ENCODE data around the gene FNDC11. TPM values are rescaled to one million over a fixed set of nuclear protein-coding genes. Genes with fewer than 3 reads are reported as not detected.

The FNDC11 gene
- total and polyA plus RNA-seq, 4 donors = under 0.01 to 0.01 TPM; not detected in 2

DNA sequence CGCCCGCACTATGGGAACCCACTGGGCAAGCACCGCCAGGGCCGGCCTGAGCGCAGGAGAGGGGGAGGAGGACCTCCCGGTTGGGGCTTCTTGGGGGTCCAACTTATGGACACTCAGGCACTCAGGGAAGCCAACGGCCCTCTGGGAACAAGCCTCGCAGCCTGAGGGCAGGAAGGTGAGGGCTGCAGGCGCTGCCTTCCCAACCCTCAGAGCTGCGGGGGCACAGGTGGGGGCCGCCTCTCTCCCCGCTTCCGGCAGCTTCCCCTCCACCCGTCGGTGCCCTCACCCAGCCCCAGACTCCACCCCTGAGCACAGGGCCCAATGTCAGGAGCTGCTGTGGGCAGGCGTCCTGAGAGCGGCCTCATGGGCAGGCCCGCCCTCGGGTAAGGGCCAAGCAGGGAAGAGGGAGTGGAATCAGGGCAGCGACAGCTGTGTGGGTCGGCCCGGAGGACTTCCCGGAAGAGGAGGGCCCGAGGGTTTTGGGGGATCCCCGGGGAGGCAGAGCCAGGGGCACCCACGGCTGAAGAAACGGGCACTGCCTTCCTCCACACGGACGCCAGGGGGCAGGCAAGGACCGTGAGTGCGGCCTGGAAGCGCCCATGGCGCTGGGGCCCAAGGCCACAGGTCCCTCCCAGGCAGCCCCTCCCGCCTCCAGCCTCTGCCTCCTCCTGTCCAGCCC, 16.3 kb upstream of the FNDC11 start:
- TF ChIP-seq, protein P1, sequence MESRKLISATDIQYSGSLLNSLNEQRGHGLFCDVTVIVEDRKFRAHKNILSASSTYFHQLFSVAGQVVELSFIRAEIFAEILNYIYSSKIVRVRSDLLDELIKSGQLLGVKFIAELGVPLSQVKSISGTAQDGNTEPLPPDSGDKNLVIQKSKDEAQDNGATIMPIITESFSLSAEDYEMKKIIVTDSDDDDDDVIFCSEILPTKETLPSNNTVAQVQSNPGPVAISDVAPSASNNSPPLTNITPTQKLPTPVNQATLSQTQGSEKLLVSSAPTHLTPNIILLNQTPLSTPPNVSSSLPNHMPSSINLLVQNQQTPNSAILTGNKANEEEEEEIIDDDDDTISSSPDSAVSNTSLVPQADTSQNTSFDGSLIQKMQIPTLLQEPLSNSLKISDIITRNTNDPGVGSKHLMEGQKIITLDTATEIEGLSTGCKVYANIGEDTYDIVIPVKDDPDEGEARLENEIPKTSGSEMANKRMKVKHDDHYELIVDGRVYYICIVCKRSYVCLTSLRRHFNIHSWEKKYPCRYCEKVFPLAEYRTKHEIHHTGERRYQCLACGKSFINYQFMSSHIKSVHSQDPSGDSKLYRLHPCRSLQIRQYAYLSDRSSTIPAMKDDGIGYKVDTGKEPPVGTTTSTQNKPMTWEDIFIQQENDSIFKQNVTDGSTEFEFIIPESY (IDR thresholded peaks at IDR 0.05) = no peak
- peak; percentile 74 to 81 for TF ChIP-seq RXRA (IDR thresholded peaks at IDR 0.05)
- TF ChIP-seq HNF4A (conservative IDR thresholded peaks at IDR 0.05) = peak; percentile 62 to 70
- no peak for TF ChIP-seq FOXA2 (IDR thresholded peaks at IDR 0.05)
- peak; percentile 94 to 96 for TF ChIP-seq RAD21 (IDR thresholded peaks at IDR 0.05)
- TF ChIP-seq NR2F2 (IDR thresholded peaks at IDR 0.05) = peak; percentile 34
- no peak for TF ChIP-seq FOXA1 (IDR thresholded peaks at IDR 0.05)
- peak in 1 of 2 donors; percentile 92 for TF ChIP-seq GABPA (IDR thresholded peaks at IDR 0.05 in 1 of 2, conservative IDR thresholded peaks at IDR 0.05 in 1 of 2)
- TF ChIP-seq TAF1 (conservative IDR thresholded peaks at IDR 0.05) = no peak
- TF ChIP-seq, protein P2, sequence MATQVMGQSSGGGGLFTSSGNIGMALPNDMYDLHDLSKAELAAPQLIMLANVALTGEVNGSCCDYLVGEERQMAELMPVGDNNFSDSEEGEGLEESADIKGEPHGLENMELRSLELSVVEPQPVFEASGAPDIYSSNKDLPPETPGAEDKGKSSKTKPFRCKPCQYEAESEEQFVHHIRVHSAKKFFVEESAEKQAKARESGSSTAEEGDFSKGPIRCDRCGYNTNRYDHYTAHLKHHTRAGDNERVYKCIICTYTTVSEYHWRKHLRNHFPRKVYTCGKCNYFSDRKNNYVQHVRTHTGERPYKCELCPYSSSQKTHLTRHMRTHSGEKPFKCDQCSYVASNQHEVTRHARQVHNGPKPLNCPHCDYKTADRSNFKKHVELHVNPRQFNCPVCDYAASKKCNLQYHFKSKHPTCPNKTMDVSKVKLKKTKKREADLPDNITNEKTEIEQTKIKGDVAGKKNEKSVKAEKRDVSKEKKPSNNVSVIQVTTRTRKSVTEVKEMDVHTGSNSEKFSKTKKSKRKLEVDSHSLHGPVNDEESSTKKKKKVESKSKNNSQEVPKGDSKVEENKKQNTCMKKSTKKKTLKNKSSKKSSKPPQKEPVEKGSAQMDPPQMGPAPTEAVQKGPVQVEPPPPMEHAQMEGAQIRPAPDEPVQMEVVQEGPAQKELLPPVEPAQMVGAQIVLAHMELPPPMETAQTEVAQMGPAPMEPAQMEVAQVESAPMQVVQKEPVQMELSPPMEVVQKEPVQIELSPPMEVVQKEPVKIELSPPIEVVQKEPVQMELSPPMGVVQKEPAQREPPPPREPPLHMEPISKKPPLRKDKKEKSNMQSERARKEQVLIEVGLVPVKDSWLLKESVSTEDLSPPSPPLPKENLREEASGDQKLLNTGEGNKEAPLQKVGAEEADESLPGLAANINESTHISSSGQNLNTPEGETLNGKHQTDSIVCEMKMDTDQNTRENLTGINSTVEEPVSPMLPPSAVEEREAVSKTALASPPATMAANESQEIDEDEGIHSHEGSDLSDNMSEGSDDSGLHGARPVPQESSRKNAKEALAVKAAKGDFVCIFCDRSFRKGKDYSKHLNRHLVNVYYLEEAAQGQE (IDR thresholded peaks at IDR 0.05) = peak; percentile 48
- peak in 1 of 2 donors; percentile 62 for TF ChIP-seq EGR1 (IDR thresholded peaks at IDR 0.05; ENCODE audit: low read depth in 2 of 2)
- TF ChIP-seq SP1 (IDR thresholded peaks at IDR 0.05) = peak; percentile 88
- TF ChIP-seq JUND (IDR thresholded peaks at IDR 0.05) = no peak
- TF ChIP-seq, protein P3, sequence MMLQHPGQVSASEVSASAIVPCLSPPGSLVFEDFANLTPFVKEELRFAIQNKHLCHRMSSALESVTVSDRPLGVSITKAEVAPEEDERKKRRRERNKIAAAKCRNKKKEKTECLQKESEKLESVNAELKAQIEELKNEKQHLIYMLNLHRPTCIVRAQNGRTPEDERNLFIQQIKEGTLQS (IDR thresholded peaks at IDR 0.05) = no peak
- TF ChIP-seq, protein P4, sequence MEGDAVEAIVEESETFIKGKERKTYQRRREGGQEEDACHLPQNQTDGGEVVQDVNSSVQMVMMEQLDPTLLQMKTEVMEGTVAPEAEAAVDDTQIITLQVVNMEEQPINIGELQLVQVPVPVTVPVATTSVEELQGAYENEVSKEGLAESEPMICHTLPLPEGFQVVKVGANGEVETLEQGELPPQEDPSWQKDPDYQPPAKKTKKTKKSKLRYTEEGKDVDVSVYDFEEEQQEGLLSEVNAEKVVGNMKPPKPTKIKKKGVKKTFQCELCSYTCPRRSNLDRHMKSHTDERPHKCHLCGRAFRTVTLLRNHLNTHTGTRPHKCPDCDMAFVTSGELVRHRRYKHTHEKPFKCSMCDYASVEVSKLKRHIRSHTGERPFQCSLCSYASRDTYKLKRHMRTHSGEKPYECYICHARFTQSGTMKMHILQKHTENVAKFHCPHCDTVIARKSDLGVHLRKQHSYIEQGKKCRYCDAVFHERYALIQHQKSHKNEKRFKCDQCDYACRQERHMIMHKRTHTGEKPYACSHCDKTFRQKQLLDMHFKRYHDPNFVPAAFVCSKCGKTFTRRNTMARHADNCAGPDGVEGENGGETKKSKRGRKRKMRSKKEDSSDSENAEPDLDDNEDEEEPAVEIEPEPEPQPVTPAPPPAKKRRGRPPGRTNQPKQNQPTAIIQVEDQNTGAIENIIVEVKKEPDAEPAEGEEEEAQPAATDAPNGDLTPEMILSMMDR (IDR thresholded peaks at IDR 0.05; ENCODE audit: low read depth, low read length, missing input control) = peak; percentile 99
- TF ChIP-seq YY1 (IDR thresholded peaks at IDR 0.05) = peak; percentile 88
- Histone ChIP-seq H3K4me3 (ENCODE audit: low read depth in 1 of 3, low read length in 3 of 3) (peak overlapping the region in 2 of 3 donors; percentile 33 to 40), H3K4me1 (ENCODE audit: control insufficient read depth in 4 of 4, insufficient read depth in 4 of 4, low read length in 3 of 4) (peaks cover 10 to 28% (median 19%) of the 10 kb centered on the region in 4 donors), H3K36me3 (ENCODE audit: control insufficient read depth in 4 of 4, insufficient read depth in 3 of 4, low read depth in 1 of 4, low read length in 3 of 4) (no peaks in the 10 kb centered on the region), H3K9me3 (ENCODE audit: control insufficient read depth in 4 of 4, low read length in 3 of 4) (no peaks in the 10 kb centered on the region), H3K9ac (ENCODE audit: low read depth in 1 of 2, low read length in 2 of 2) (peak overlapping the region in 1 of 2 donors; percentile 56), H3K27ac (ENCODE audit: low read depth in 1 of 2, low read length in 2 of 2) (peak overlapping the region; percentile 39 to 63), H3K27me3 (ENCODE audit: control insufficient read depth in 4 of 4, insufficient read depth in 4 of 4, low read length in 3 of 4) (no peaks in the 10 kb centered on the region)
- peak; percentile 83 for DNase-seq (ENCODE audit: low spot score)
- WGBS = 12% methylated on average over 34 of the region's 34 CpGs

Data from liver (tissue), 9 donors.